ENCODE results near the gene C6orf47. TPM values are rescaled to one million over a fixed set of nuclear protein-coding genes. Genes with fewer than 3 reads are reported as not detected.

Gene C6orf47
- polyA plus RNA-seq, 1 of the 3 experiments (the other 2 are of a cell fraction): 10.3 TPM

- no peak overlapping the region for H3K4me3 ChIP-seq (ENCODE audit: low read depth in 2 of 2, low read length in 1 of 2)
- no peaks in the 10 kb centered on the region for H3K9me3 ChIP-seq
- H3K9ac ChIP-seq: no peak overlapping the region
- DNase-seq: no peak
- CTCF ChIA-PET: interaction anchor here (0.7 kb wide), 1 partner anchor 201 kb away, joined by 3 read pairs; no protein-coding TSS in a partner anchor
- peaks cover 33% of the 10 kb centered on the region for H3K79me2 ChIP-seq (ENCODE audit: insufficient read depth)
- TF ChIP-seq RAD21 (IDR thresholded peaks at IDR 0.05; ENCODE audit: low read length) (no peak), TAF1 (IDR thresholded peaks at IDR 0.05; ENCODE audit: borderline replicate concordance, low read depth, low read length) (no peak), JUND (IDR thresholded peaks at IDR 0.05) (no peak), MXI1 (IDR thresholded peaks at IDR 0.05; ENCODE audit: low read depth, low read length) (no peak), GABPA (IDR thresholded peaks at IDR 0.05; ENCODE audit: low read depth) (no peak), EP300 (IDR thresholded peaks at IDR 0.05; ENCODE audit: borderline replicate concordance in 1 of 2, low read depth in 1 of 2, low read length in 1 of 2) (no peak), USF2 (IDR thresholded peaks at IDR 0.05; ENCODE audit: borderline replicate concordance, low read depth, low read length) (no peak), MAX (IDR thresholded peaks at IDR 0.05; ENCODE audit: low read depth) (no peak), RFX5 (IDR thresholded peaks at IDR 0.05; ENCODE audit: low read length) (no peak), POLR2AphosphoS5 (IDR thresholded peaks at IDR 0.05; ENCODE audit: low read depth, low read length) (no peak)
- TF ChIP-seq, protein P1, sequence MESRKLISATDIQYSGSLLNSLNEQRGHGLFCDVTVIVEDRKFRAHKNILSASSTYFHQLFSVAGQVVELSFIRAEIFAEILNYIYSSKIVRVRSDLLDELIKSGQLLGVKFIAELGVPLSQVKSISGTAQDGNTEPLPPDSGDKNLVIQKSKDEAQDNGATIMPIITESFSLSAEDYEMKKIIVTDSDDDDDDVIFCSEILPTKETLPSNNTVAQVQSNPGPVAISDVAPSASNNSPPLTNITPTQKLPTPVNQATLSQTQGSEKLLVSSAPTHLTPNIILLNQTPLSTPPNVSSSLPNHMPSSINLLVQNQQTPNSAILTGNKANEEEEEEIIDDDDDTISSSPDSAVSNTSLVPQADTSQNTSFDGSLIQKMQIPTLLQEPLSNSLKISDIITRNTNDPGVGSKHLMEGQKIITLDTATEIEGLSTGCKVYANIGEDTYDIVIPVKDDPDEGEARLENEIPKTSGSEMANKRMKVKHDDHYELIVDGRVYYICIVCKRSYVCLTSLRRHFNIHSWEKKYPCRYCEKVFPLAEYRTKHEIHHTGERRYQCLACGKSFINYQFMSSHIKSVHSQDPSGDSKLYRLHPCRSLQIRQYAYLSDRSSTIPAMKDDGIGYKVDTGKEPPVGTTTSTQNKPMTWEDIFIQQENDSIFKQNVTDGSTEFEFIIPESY (IDR thresholded peaks at IDR 0.05; ENCODE audit: borderline replicate concordance, low read depth): no peak
- no peaks in the 10 kb centered on the region for H3K27me3 ChIP-seq (ENCODE audit: insufficient read depth)
- 71% methylated on average over 3 of the region's 3 CpGs for WGBS (ENCODE audit: low lambda C conversion rate)
- no peak overlapping the region for H3K27ac ChIP-seq (ENCODE audit: low read depth in 2 of 2, low read length in 1 of 2)
- H3K4me1 ChIP-seq (ENCODE audit: control insufficient read depth in 1 of 2, insufficient read depth in 2 of 2, low read depth in 1 of 2, low read length in 1 of 2): peaks cover 0 to 15% of the 10 kb centered on the region in 2 experiments; a peak in 2 of 4 replicates
- POLR2A ChIA-PET: no interaction called here
- no peaks in the 10 kb centered on the region for H3F3A ChIP-seq (replicated peaks; ENCODE audit: insufficient read depth)
- H3K4me2 ChIP-seq: no peak overlapping the region
- no peaks in the 10 kb centered on the region for H4K20me1 ChIP-seq (ENCODE audit: insufficient read depth)
- no peaks in the 10 kb centered on the region for H3K9me2 ChIP-seq
- H2AFZ ChIP-seq (ENCODE audit: low read depth): no peak overlapping the region
- peaks cover 13 to 31% of the 10 kb centered on the region in 2 experiments for H3K36me3 ChIP-seq (replicated peaks in 1 of 2; ENCODE audit: control insufficient read depth in 1 of 2, insufficient read depth in 2 of 2, low read length in 1 of 2)
Measured at GRCh38 chr6:31697555-31697954, 37.0 kb upstream of the C6orf47 start.

DNA sequence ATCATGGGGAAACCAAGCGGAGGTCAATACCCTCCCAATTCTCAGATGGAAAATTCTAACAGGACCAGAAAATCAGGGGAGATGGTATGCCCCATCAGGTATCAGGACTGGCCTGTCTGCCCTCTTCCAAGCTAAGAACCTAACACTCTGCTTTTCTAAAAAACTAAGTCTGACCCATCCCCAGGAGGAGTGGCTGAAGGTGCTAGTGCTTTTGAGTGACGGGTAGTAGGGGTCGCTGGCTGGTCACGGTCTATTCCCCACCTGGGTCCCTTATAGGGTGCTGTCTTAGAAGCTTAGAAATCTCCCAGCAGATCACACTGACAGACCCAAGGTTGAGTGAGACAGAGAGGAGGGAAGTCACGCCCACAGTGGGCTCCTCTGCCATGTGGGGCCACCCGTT, 33.0 kb upstream of the C6orf47 start:
- Histone ChIP-seq H3K9ac (no peak overlapping the region), H2AFZ (ENCODE audit: low read depth) (no peak overlapping the region), H3K36me3 (replicated peaks in 1 of 2; ENCODE audit: control insufficient read depth in 1 of 2, insufficient read depth in 2 of 2, low read length in 1 of 2) (peaks cover 27 to 43% of the 10 kb centered on the region in 2 experiments), H3K4me3 (ENCODE audit: low read depth in 2 of 2, low read length in 1 of 2) (no peak overlapping the region), H3K27me3 (ENCODE audit: insufficient read depth) (no peaks in the 10 kb centered on the region), H4K20me1 (ENCODE audit: insufficient read depth) (no peaks in the 10 kb centered on the region), H3K9me2 (no peaks in the 10 kb centered on the region), H3K79me2 (ENCODE audit: insufficient read depth) (no peaks in the 10 kb centered on the region), H3K4me1 (ENCODE audit: control insufficient read depth in 1 of 2, insufficient read depth in 2 of 2, low read depth in 1 of 2, low read length in 1 of 2) (no peaks in the 10 kb centered on the region), H3K27ac (ENCODE audit: low read depth in 2 of 2, low read length in 1 of 2) (no peak overlapping the region), H3K4me2 (no peak overlapping the region), H3F3A (replicated peaks; ENCODE audit: insufficient read depth) (no peaks in the 10 kb centered on the region), H3K9me3 (no peaks in the 10 kb centered on the region)
- DNase-seq: no peak
- 94% methylated on average over 5 of the region's 6 CpGs for WGBS (ENCODE audit: low lambda C conversion rate)
- ChIA-PET CTCF (interaction anchor here (0.6 to 4.5 kb wide), 7 partner anchors 9 to 147 kb away, joined by 3 to 29 read pairs (median 3); partner anchors contain the start of genes ATP6V1G2 and LY6G5C), POLR2A (no interaction called here)
- TF ChIP-seq FOXM1 (IDR thresholded peaks at IDR 0.05; ENCODE audit: low read depth) (no peak), MAX (IDR thresholded peaks at IDR 0.05; ENCODE audit: low read depth) (no peak), TAF1 (IDR thresholded peaks at IDR 0.05; ENCODE audit: borderline replicate concordance, low read depth, low read length) (no peak), EP300 (IDR thresholded peaks at IDR 0.05; ENCODE audit: borderline replicate concordance in 1 of 2, low read depth in 1 of 2, low read length in 1 of 2) (no peak), RXRA (IDR thresholded peaks at IDR 0.05; ENCODE audit: borderline replicate concordance, low read depth) (no peak), POLR2AphosphoS5 (IDR thresholded peaks at IDR 0.05; ENCODE audit: low read depth, low read length) (no peak)
- TF ChIP-seq, protein P1 (IDR thresholded peaks at IDR 0.05; ENCODE audit: borderline replicate concordance, low read depth): no peak
